ENCODE data around the gene HNF1B.

The HNF1B gene

GRCh38 chr17:37661400-37662014, 83.4 kb downstream of the HNF1B start:
- TF ChIP-seq CTCF (IDR thresholded peaks at IDR 0.05): no peak
- Mint-ChIP-seq H3K27ac (no peak overlapping the region), H3K4me1 (peaks cover 30% of the 10 kb centered on the region), H3K4me3 (no peak overlapping the region), H3K9me3 (no peaks in the 10 kb centered on the region), H3K36me3 (ENCODE audit: low read depth) (no peaks in the 10 kb centered on the region), H3K27me3 (ENCODE audit: low read depth, poor library complexity) (peaks cover 8% of the 10 kb centered on the region)
- DNase-seq: no peak

GRCh38 chr17:37659925-37660324, 84.9 kb downstream of the HNF1B start:
- no peak for DNase-seq
- TF ChIP-seq CTCF (IDR thresholded peaks at IDR 0.05): no peak
- peak overlapping the region; percentile 47 for H3K27ac Mint-ChIP-seq
- no peaks in the 10 kb centered on the region for H3K36me3 Mint-ChIP-seq (ENCODE audit: low read depth)
- H3K9me3 Mint-ChIP-seq: no peaks in the 10 kb centered on the region
- peaks cover 30% of the 10 kb centered on the region for H3K4me1 Mint-ChIP-seq
- no peak overlapping the region for H3K4me3 Mint-ChIP-seq
- H3K27me3 Mint-ChIP-seq (ENCODE audit: low read depth, poor library complexity): peaks cover 11% of the 10 kb centered on the region

- no peak overlapping the region for H3K27ac Mint-ChIP-seq
- H3K36me3 Mint-ChIP-seq (ENCODE audit: low read depth): no peaks in the 10 kb centered on the region
- H3K4me3 Mint-ChIP-seq: no peak overlapping the region
- TF ChIP-seq CTCF (IDR thresholded peaks at IDR 0.05): no peak
- H3K9me3 Mint-ChIP-seq: no peaks in the 10 kb centered on the region
- H3K27me3 Mint-ChIP-seq (ENCODE audit: low read depth, poor library complexity): peaks cover 19% of the 10 kb centered on the region
- DNase-seq: no peak
- H3K4me1 Mint-ChIP-seq: peaks cover 19% of the 10 kb centered on the region
Observed at GRCh38 chr17:37657202-37657601, 87.7 kb downstream of the HNF1B start.

- H3K4me3 Mint-ChIP-seq: no peak overlapping the region
- peaks cover 51% of the 10 kb centered on the region for H3K27me3 Mint-ChIP-seq (ENCODE audit: low read depth, poor library complexity)
- peaks cover 24% of the 10 kb centered on the region for H3K4me1 Mint-ChIP-seq
- no peak for DNase-seq
- H3K9me3 Mint-ChIP-seq: no peaks in the 10 kb centered on the region
- no peaks in the 10 kb centered on the region for H3K36me3 Mint-ChIP-seq (ENCODE audit: low read depth)
- no peak overlapping the region for H3K27ac Mint-ChIP-seq
- TF ChIP-seq CTCF (IDR thresholded peaks at IDR 0.05): no peak
Observed at GRCh38 chr17:37651849-37652248, 93.0 kb downstream of the HNF1B start.

- Mint-ChIP-seq H3K27me3 (ENCODE audit: low read depth, poor library complexity) (peaks cover 62% of the 10 kb centered on the region), H3K4me3 (no peak overlapping the region), H3K36me3 (ENCODE audit: low read depth) (no peaks in the 10 kb centered on the region), H3K27ac (no peak overlapping the region), H3K9me3 (no peaks in the 10 kb centered on the region), H3K4me1 (peaks cover 24% of the 10 kb centered on the region)
- peak; percentile 61 for TF ChIP-seq CTCF (IDR thresholded peaks at IDR 0.05)
- peak; percentile 43 for DNase-seq
Observed at GRCh38 chr17:37650419-37651003, 94.3 kb downstream of the HNF1B start.

- Mint-ChIP-seq H3K9me3 (no peaks in the 10 kb centered on the region), H3K27ac (no peak overlapping the region), H3K27me3 (ENCODE audit: low read depth, poor library complexity) (peaks cover 75% of the 10 kb centered on the region), H3K4me3 (no peak overlapping the region), H3K36me3 (ENCODE audit: low read depth) (no peaks in the 10 kb centered on the region), H3K4me1 (peaks cover 28% of the 10 kb centered on the region)
- TF ChIP-seq CTCF (IDR thresholded peaks at IDR 0.05): no peak
- DNase-seq: no peak
Observed at GRCh38 chr17:37648555-37648954, 96.3 kb downstream of the HNF1B start.

All from nephron progenitor cell (in vitro differentiated cells).